Trophoblast cell (in vitro differentiated cells and primary cell): ENCODE measurements around the gene CALHM5.

Experiments
- DNase-seq, 2 donors: peaks; one replicate each; pipeline ENCODE4 v3.0.0-alpha.2; 2016
- H2AFZ ChIP-seq: 2 replicates; pipeline ENCODE4 v1.6.1; 2013; ENCODE audit warnings: low read length, moderate library complexity, mild to moderate bottlenecking; ENCODE audit not compliant: insufficient read depth, poor library complexity
- H2AK5ac ChIP-seq: 2 replicates; pipeline ENCODE4 v1.6.1; 2013; ENCODE audit warnings: mild to moderate bottlenecking, low read length
- H2BK120ac ChIP-seq: 2 replicates; pipeline ENCODE4 v1.6.1; 2013; ENCODE audit warnings: low read length, mild to moderate bottlenecking, moderate library complexity; ENCODE audit not compliant: insufficient read depth, poor library complexity
- H2BK12ac ChIP-seq: 2 replicates; pipeline ENCODE4 v1.6.1; 2013; ENCODE audit warnings: mild to moderate bottlenecking, low read length, moderate library complexity
- H2BK5ac ChIP-seq: 2 replicates; pipeline ENCODE4 v1.6.1; 2013; ENCODE audit warnings: low read length, low read depth, moderate library complexity, mild to moderate bottlenecking; ENCODE audit not compliant: poor library complexity
- H3K14ac ChIP-seq: 2 replicates; pipeline ENCODE4 v1.6.1; 2013; ENCODE audit warnings: mild to moderate bottlenecking, low read length
- H3K18ac ChIP-seq: 2 replicates; pipeline ENCODE4 v1.6.1; 2013; ENCODE audit warnings: mild to moderate bottlenecking, low read length
- H3K23ac ChIP-seq: 2 replicates; pipeline ENCODE4 v1.6.1; 2013; ENCODE audit warnings: low read length
- H3K27ac ChIP-seq: 2 replicates; pipeline ENCODE4 v1.5.1; 2013; ENCODE audit warnings: low read depth, mild to moderate bottlenecking, inconsistent platforms, low read length, moderate library complexity
- H3K27me3 ChIP-seq: 2 replicates; pipeline ENCODE4 v1.6.1; 2013; ENCODE audit warnings: inconsistent platforms, mild to moderate bottlenecking, low read length, moderate library complexity; ENCODE audit not compliant: insufficient read depth
- H3K36me3 ChIP-seq, 2 experiments: 1 replicate in 1 of 2; 2 replicates in 1 of 2; pipeline ENCODE4 v1.6.1; 2013; ENCODE audit warnings: low read length in 2 of 2, mild to moderate bottlenecking in 2 of 2, moderate library complexity in 1 of 2; ENCODE audit not compliant: insufficient read depth in 2 of 2, control insufficient read depth in 1 of 2
- H3K4ac ChIP-seq: 2 replicates; pipeline ENCODE4 v1.6.1; 2013; ENCODE audit warnings: low read depth, mild to moderate bottlenecking, low read length, moderate library complexity
- H3K4me1 ChIP-seq, 2 experiments: 1 replicate in 1 of 2; 2 replicates in 1 of 2; pipeline ENCODE4 v1.6.1; 2013; ENCODE audit warnings: low read length in 2 of 2, mild to moderate bottlenecking in 2 of 2, moderate library complexity in 1 of 2; ENCODE audit not compliant: insufficient read depth in 2 of 2, control insufficient read depth in 1 of 2
- H3K4me2 ChIP-seq: 2 replicates; pipeline ENCODE4 v1.6.1; 2013; ENCODE audit warnings: inconsistent platforms, mild to moderate bottlenecking, low read length, moderate library complexity
- H3K4me3 ChIP-seq: 2 replicates; pipeline ENCODE4 v1.5.1; 2013; ENCODE audit warnings: mild to moderate bottlenecking, low read depth, low read length, inconsistent platforms
- H3K79me1 ChIP-seq: one replicate; pipeline ENCODE4 v1.6.1; 2013; ENCODE audit warnings: low read length
- H3K79me2 ChIP-seq: 2 replicates; pipeline ENCODE4 v1.6.1; 2013; ENCODE audit warnings: low read length, mild to moderate bottlenecking; ENCODE audit not compliant: control insufficient read depth, insufficient read depth, poor library complexity
- H3K9ac ChIP-seq: 2 replicates; pipeline ENCODE4 v1.6.1; 2013; ENCODE audit warnings: mild to moderate bottlenecking, low read length
- H3K9me3 ChIP-seq: 2 replicates; pipeline ENCODE4 v1.6.1; 2013; ENCODE audit warnings: low read depth, mild to moderate bottlenecking, control low read depth, inconsistent platforms, low read length; ENCODE audit not compliant: insufficient read depth
- H4K12ac ChIP-seq: 2 replicates; pipeline ENCODE4 v1.6.1; 2013; ENCODE audit warnings: low read depth, mild to moderate bottlenecking, low read length, moderate library complexity
- H4K8ac ChIP-seq: 2 replicates; pipeline ENCODE4 v1.6.1; 2013; ENCODE audit warnings: low read depth, mild to moderate bottlenecking, low read length, moderate library complexity
- H4K91ac ChIP-seq: one replicate; pipeline ENCODE4 v1.6.1; 2013; ENCODE audit warnings: low read depth, mild to moderate bottlenecking, low read length, moderate library complexity
- WGBS: extraction: QIAGEN DNeasy Blood & Tissue Kit; methylation state at CpG from one replicate; pipeline ENCODE4 v1.1.7; 2013; ENCODE audit warnings: missing lambda C conversion rate; ENCODE audit not compliant: insufficient read length, insufficient coverage; ENCODE audit errors: extremely low coverage; 5-methylcytosine and 5-hydroxymethylcytosine counted together

The CALHM5 gene

GRCh38 chr6:116524236-116524635 is 12.8 kb downstream of the CALHM5 start:
- Histone ChIP-seq H3K14ac (no peak overlapping the region), H2BK12ac (no peak overlapping the region), H3K4me3 (no peak overlapping the region), H3K79me2 (peaks cover 1% of the 10 kb centered on the region), H2AFZ (no peak overlapping the region), H3K4ac (no peak overlapping the region), H2BK120ac (no peak overlapping the region), H3K9ac (no peak overlapping the region), H3K18ac (no peak overlapping the region), H3K4me1 (peaks cover 4 to 5% of the 10 kb centered on the region in 2 experiments), H4K12ac (no peak overlapping the region), H3K27me3 (no peaks in the 10 kb centered on the region), H4K8ac (no peak overlapping the region), H3K4me2 (no peak overlapping the region), H2AK5ac (no peak overlapping the region), H3K9me3 (no peaks in the 10 kb centered on the region), H3K23ac (no peak overlapping the region), H2BK5ac (no peak overlapping the region), H3K36me3 (no peaks in the 10 kb centered on the region), H3K79me1 (peaks cover 1% of the 10 kb centered on the region), H3K27ac (no peak overlapping the region), H4K91ac (no peak overlapping the region)
- DNase-seq = no peak
- WGBS = no CpG with 5 or more reads among the region's 2 CpGs

GRCh38 chr6:116528133-116528532 is 16.7 kb downstream of the CALHM5 start:
- H3K9me3 ChIP-seq = no peaks in the 10 kb centered on the region
- no CpG with 5 or more reads among the region's 1 CpG for WGBS
- H3K9ac ChIP-seq = no peak overlapping the region
- no peak overlapping the region for H4K91ac ChIP-seq
- H3K4me2 ChIP-seq = no peak overlapping the region
- no peak overlapping the region for H2AFZ ChIP-seq
- peaks cover 1% of the 10 kb centered on the region for H3K79me1 ChIP-seq
- no peak overlapping the region for H2BK12ac ChIP-seq
- H4K8ac ChIP-seq = no peak overlapping the region
- H3K79me2 ChIP-seq = peaks cover 1% of the 10 kb centered on the region
- no peak overlapping the region for H4K12ac ChIP-seq
- no peak overlapping the region for H3K4me3 ChIP-seq
- no peak overlapping the region for H2AK5ac ChIP-seq
- no peak overlapping the region for H3K23ac ChIP-seq
- no peak for DNase-seq
- no peak overlapping the region for H3K27ac ChIP-seq
- no peak overlapping the region for H3K18ac ChIP-seq
- H2BK120ac ChIP-seq = no peak overlapping the region
- H3K4ac ChIP-seq = no peak overlapping the region
- no peaks in the 10 kb centered on the region for H3K36me3 ChIP-seq
- no peak overlapping the region for H2BK5ac ChIP-seq
- H3K27me3 ChIP-seq = no peaks in the 10 kb centered on the region
- H3K4me1 ChIP-seq = peaks cover 7 to 9% of the 10 kb centered on the region in 2 experiments
- H3K14ac ChIP-seq = no peak overlapping the region

- H4K12ac ChIP-seq = no peak overlapping the region
These were observed 17.3 kb downstream of the CALHM5 start for GRCh38 chr6:116528780-116529179.

GRCh38 chr6:116529466-116530290 is 18.2 kb downstream of the CALHM5 start:
- no peak overlapping the region for H4K8ac ChIP-seq
- peak overlapping the region; percentile 37 for H2BK12ac ChIP-seq
- no peak overlapping the region for H3K4ac ChIP-seq
- no peak overlapping the region for H3K18ac ChIP-seq
- H2BK120ac ChIP-seq = no peak overlapping the region
- no peak overlapping the region for H3K27ac ChIP-seq
- H4K12ac ChIP-seq = no peak overlapping the region
- peaks cover 7 to 9% of the 10 kb centered on the region in 2 experiments for H3K4me1 ChIP-seq
- H4K91ac ChIP-seq = no peak overlapping the region
- H2AFZ ChIP-seq = peak overlapping the region; percentile 5
- H3K36me3 ChIP-seq = no peaks in the 10 kb centered on the region
- no peak overlapping the region for H3K4me2 ChIP-seq
- H2AK5ac ChIP-seq = no peak overlapping the region
- no peak overlapping the region for H3K4me3 ChIP-seq
- H2BK5ac ChIP-seq = no peak overlapping the region
- H3K79me2 ChIP-seq = peaks cover 1% of the 10 kb centered on the region
- peaks cover 1% of the 10 kb centered on the region for H3K79me1 ChIP-seq
- no peaks in the 10 kb centered on the region for H3K27me3 ChIP-seq
- DNase-seq = peak; percentile 11 to 71
- H3K9ac ChIP-seq = no peak overlapping the region
- no CpG with 5 or more reads among the region's 3 CpGs for WGBS
- H3K23ac ChIP-seq = no peak overlapping the region
- H3K9me3 ChIP-seq = no peaks in the 10 kb centered on the region
- H3K14ac ChIP-seq = no peak overlapping the region

More at GRCh38 chr6:116528780-116529179, 17.3 kb downstream of the CALHM5 start:
- Histone ChIP-seq H2AFZ (peak overlapping the region; percentile 58), H3K4me1 (peaks cover 7 to 9% of the 10 kb centered on the region in 2 experiments), H3K79me1 (peaks cover 1% of the 10 kb centered on the region), H3K9me3 (no peaks in the 10 kb centered on the region), H3K9ac (no peak overlapping the region), H3K27ac (peak overlapping the region; percentile 66), H2BK120ac (peak overlapping the region; percentile 80), H4K91ac (no peak overlapping the region), H3K4ac (no peak overlapping the region), H3K14ac (no peak overlapping the region), H4K8ac (no peak overlapping the region), H3K23ac (no peak overlapping the region), H3K4me3 (no peak overlapping the region), H3K36me3 (no peaks in the 10 kb centered on the region), H3K4me2 (peak overlapping the region; percentile 27), H3K18ac (no peak overlapping the region), H2BK12ac (peak overlapping the region; percentile 85), H3K79me2 (peaks cover 1% of the 10 kb centered on the region), H2AK5ac (no peak overlapping the region), H3K27me3 (no peaks in the 10 kb centered on the region), H2BK5ac (peak overlapping the region; percentile 53)
- no CpG with 5 or more reads among the region's 3 CpGs for WGBS
- peak; percentile 25 to 76 for DNase-seq
